ENCODE data around the gene TNS3. TPM values are rescaled to one million over a fixed set of nuclear protein-coding genes. Genes with fewer than 3 reads are reported as not detected.

TNS3 gene
- total and polyA plus RNA-seq, 7 donors = 17.4 to 43.8 (median 28.8) TPM

DNA sequence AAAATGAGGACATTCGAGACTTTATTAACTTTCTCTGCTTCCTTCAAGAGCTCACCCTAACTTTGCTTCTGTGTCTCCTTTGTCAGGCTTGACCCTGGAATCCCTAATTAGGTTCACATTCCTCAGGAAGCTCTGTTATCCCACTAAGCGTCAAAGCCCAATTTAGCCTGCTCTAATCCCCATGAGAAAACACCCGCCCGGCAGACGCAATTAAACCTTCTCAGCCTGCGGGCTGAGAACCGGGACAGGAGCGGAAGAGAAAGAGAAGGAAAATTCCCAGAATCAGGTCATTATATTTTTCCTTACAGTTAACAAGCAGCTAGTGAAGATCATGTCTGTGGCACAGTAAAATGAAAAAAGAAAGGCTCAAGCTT is 93.0 kb downstream of the TNS3 start:
- intact Hi-C loops (cut with DNase I) = no loop called here
- H3K9me3 ChIP-seq = no peaks in the 10 kb centered on the region
- H3K27ac ChIP-seq = no peak overlapping the region
- no peak overlapping the region for H3K4me3 ChIP-seq
- WGBS, 2 donors = 79 to 88% methylated on average over 8 of the region's 8 CpGs
- peaks cover 0 to 32% (median 22%) of the 10 kb centered on the region in 4 donors for H3K4me1 ChIP-seq
- TF ChIP-seq EP300 (IDR thresholded peaks at IDR 0.05) (no peak), POLR2A (IDR thresholded peaks at IDR 0.05) (no peak), POLR2AphosphoS5 (IDR thresholded peaks at IDR 0.05) (no peak)
- TF ChIP-seq, protein P1, sequence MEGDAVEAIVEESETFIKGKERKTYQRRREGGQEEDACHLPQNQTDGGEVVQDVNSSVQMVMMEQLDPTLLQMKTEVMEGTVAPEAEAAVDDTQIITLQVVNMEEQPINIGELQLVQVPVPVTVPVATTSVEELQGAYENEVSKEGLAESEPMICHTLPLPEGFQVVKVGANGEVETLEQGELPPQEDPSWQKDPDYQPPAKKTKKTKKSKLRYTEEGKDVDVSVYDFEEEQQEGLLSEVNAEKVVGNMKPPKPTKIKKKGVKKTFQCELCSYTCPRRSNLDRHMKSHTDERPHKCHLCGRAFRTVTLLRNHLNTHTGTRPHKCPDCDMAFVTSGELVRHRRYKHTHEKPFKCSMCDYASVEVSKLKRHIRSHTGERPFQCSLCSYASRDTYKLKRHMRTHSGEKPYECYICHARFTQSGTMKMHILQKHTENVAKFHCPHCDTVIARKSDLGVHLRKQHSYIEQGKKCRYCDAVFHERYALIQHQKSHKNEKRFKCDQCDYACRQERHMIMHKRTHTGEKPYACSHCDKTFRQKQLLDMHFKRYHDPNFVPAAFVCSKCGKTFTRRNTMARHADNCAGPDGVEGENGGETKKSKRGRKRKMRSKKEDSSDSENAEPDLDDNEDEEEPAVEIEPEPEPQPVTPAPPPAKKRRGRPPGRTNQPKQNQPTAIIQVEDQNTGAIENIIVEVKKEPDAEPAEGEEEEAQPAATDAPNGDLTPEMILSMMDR (IDR thresholded peaks at IDR 0.05) = no peak
- no peaks in the 10 kb centered on the region for H3K27me3 ChIP-seq
- no peaks in the 10 kb centered on the region for H3K36me3 ChIP-seq
- no peak for DNase-seq

DNA sequence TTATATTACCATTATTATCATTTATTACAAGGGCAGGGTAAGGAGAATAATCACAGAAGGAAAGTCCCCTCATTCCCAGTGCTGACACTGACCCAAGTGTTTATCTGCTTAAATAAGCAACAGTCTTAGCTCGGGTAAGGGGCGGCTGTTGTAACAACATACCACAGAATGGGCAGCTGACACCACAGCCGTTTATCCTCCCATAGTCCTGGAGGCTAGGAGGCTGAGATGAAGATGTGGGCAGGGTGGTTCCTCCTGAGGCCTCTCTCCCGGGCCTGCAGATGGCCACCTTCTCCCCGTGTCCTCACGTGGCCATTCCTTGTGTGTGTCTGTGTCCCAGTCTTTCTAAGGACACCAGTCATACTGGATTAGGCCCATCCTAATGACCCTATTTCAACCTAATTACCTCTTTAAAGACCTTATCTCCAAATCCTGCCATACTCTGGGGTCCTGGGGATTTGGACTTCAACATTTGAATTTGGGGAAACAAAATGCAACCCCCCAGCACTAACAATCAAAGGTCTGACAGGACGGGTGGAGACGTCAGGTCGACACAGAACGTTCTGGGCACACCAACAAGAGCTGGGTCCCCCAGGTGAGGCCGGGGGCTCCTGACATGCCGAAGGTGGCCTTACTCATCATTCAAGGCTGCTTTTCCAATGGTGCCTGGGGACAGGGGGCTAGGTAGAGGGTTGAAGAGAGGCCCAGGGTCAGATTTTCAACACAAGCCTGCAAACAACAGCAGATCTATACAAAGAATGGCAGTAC is 93.5 kb downstream of the TNS3 start:
- peaks cover 0 to 33% (median 22%) of the 10 kb centered on the region in 4 donors for H3K4me1 ChIP-seq
- intact Hi-C loops (cut with DNase I) = no loop called here
- H3K9me3 ChIP-seq = no peaks in the 10 kb centered on the region
- H3K27ac ChIP-seq = no peak overlapping the region
- H3K36me3 ChIP-seq = no peaks in the 10 kb centered on the region
- WGBS, 2 donors = 75 to 82% methylated on average over 12 of the region's 12 CpGs
- TF ChIP-seq POLR2A (IDR thresholded peaks at IDR 0.05) (no peak), POLR2AphosphoS5 (IDR thresholded peaks at IDR 0.05) (no peak), EP300 (IDR thresholded peaks at IDR 0.05) (no peak)
- TF ChIP-seq, protein P1 (IDR thresholded peaks at IDR 0.05) = no peak
- no peak overlapping the region for H3K4me3 ChIP-seq
- H3K27me3 ChIP-seq = no peaks in the 10 kb centered on the region
- peak; percentile 55 for DNase-seq

- WGBS, 2 donors = 36 to 70% methylated on average over 9 of the region's 9 CpGs
- H3K36me3 ChIP-seq = no peaks in the 10 kb centered on the region
- H3K27ac ChIP-seq = peak overlapping the region; percentile 19 to 47 (median 30)
- DNase-seq = no peak
- H3K4me1 ChIP-seq = peaks cover 0 to 48% (median 39%) of the 10 kb centered on the region in 4 donors
- no peak overlapping the region for H3K4me3 ChIP-seq
- TF ChIP-seq POLR2AphosphoS5 (IDR thresholded peaks at IDR 0.05) = no peak
- TF ChIP-seq POLR2A (IDR thresholded peaks at IDR 0.05) = no peak
- TF ChIP-seq, protein P1 (IDR thresholded peaks at IDR 0.05) = no peak
- no peak for TF ChIP-seq EP300 (IDR thresholded peaks at IDR 0.05)
- intact Hi-C loops (cut with DNase I) = no loop called here
- H3K27me3 ChIP-seq = no peaks in the 10 kb centered on the region
- H3K9me3 ChIP-seq = no peaks in the 10 kb centered on the region
Observed at GRCh38 chr7:47485640-47486435, 96.1 kb downstream of the TNS3 start.

GRCh38 chr7:47484923-47485639 is 96.8 kb downstream of the TNS3 start:
- no peak for TF ChIP-seq POLR2A (IDR thresholded peaks at IDR 0.05)
- TF ChIP-seq EP300 (IDR thresholded peaks at IDR 0.05) = no peak
- TF ChIP-seq POLR2AphosphoS5 (IDR thresholded peaks at IDR 0.05) = no peak
- TF ChIP-seq, protein P1 (IDR thresholded peaks at IDR 0.05) = no peak
- Histone ChIP-seq H3K4me1 (peaks cover 0 to 51% (median 43%) of the 10 kb centered on the region in 4 donors), H3K27ac (peak overlapping the region; percentile 19 to 47 (median 30)), H3K36me3 (no peaks in the 10 kb centered on the region), H3K4me3 (no peak overlapping the region), H3K27me3 (no peaks in the 10 kb centered on the region), H3K9me3 (no peaks in the 10 kb centered on the region)
- intact Hi-C loops (cut with DNase I) = no loop called here
- 61 to 81% methylated on average over 17 of the region's 17 CpGs for WGBS, 2 donors
- no peak for DNase-seq
